Prostate gland (tissue), 2 donors: ENCODE results near the gene GGT5.

ENCODE experiments used
- CTCF ChIP-seq, 4 experiments: fragments of 200-600 bp in 2 of 4; fragments of 450-650 bp in 2 of 4; sonication (generic) in 2 of 4; IDR thresholded peaks; 1 replicate in 3 of 4; 2 replicates in 1 of 4; pipeline ENCODE4 v1.5.1; 2016 to 2019; ENCODE audit warnings: antibody characterized with exemption in 4 of 4, mild to moderate bottlenecking in 2 of 4, moderate library complexity in 2 of 4
- POLR2A ChIP-seq: fragments of 450-650 bp; IDR thresholded peaks from one replicate; pipeline ENCODE4 v1.6.1; 2016; ENCODE audit warnings: antibody characterized with exemption, mild to moderate bottlenecking
- POLR2AphosphoS5 ChIP-seq: sonication (generic); formaldehyde crosslinking; IDR thresholded peaks from one replicate; pipeline ENCODE4 v1.6.1; 2017; ENCODE audit warnings: antibody characterized with exemption

- no peak for TF ChIP-seq CTCF (IDR thresholded peaks at IDR 0.05)
- no peak for TF ChIP-seq POLR2AphosphoS5
- no peak for TF ChIP-seq POLR2A
Observed at GRCh38 chr22:24178502-24179440, 66.1 kb downstream of the GGT5 start.
